ENCODE data around the gene ARMH1. TPM values are rescaled to one million over a fixed set of nuclear protein-coding genes. Genes with fewer than 3 reads are reported as not detected.

The ARMH1 gene
- total and polyA plus RNA-seq, 2 experiments from 2014 or later: 2.8 to 5.7 TPM

Other genes with a start within 250 kb of the ARMH1 start
- 15.2 and 23.6 TPM in 2 replicates for gene TMEM53, start 233 bp upstream of the ARMH1 start, total RNA-seq
- gene TMEM53, start 233 bp upstream of the ARMH1 start, polyA plus RNA-seq: 29.7 and 43.0 TPM in 2 replicates
- gene RNU5D-1, start 56.5 kb downstream of the ARMH1 start, total RNA-seq: not detected in 2 replicates
- gene RNU5D-1, start 56.5 kb downstream of the ARMH1 start, polyA plus RNA-seq: not detected in 2 replicates
- 11.0 and 80.8 TPM in 2 replicates for gene KIF2C, start 65.1 kb downstream of the ARMH1 start, total RNA-seq
- 10.0 and 82.5 TPM in 2 replicates for gene KIF2C, start 65.1 kb downstream of the ARMH1 start, polyA plus RNA-seq
- 2,166 and 2,475 TPM in 2 replicates for gene RPS8, start 100.8 kb downstream of the ARMH1 start, total RNA-seq
- gene RPS8, start 100.8 kb downstream of the ARMH1 start, polyA plus RNA-seq: 534 and 651 TPM in 2 replicates
- 0.32 and 0.98 TPM in 2 replicates for gene BEST4, start 113.5 kb downstream of the ARMH1 start, total RNA-seq
- 1.4 and 1.5 TPM in 2 replicates for gene BEST4, start 113.5 kb downstream of the ARMH1 start, polyA plus RNA-seq
- 6.2 and 9.5 TPM in 2 replicates for gene PLK3, start 125.7 kb downstream of the ARMH1 start, total RNA-seq
- gene PLK3, start 125.7 kb downstream of the ARMH1 start, polyA plus RNA-seq: 6.3 and 12.4 TPM in 2 replicates
- 0.32 TPM in 1 of 2 replicates, not detected in the other for gene DYNLT4, start 132.6 kb downstream of the ARMH1 start, total RNA-seq
- gene DYNLT4, start 132.6 kb downstream of the ARMH1 start, polyA plus RNA-seq: 0.43 and 0.95 TPM in 2 replicates
- gene BTBD19, start 133.8 kb downstream of the ARMH1 start, total RNA-seq: 1.3 and 3.4 TPM in 2 replicates
- gene BTBD19, start 133.8 kb downstream of the ARMH1 start, polyA plus RNA-seq: 0.98 and 2.1 TPM in 2 replicates
- gene PTCH2, start 168.5 kb downstream of the ARMH1 start, total RNA-seq: 0.53 and 0.66 TPM in 2 replicates
- 0.65 and 0.97 TPM in 2 replicates for gene PTCH2, start 168.5 kb downstream of the ARMH1 start, polyA plus RNA-seq